B cell (primary cell): ENCODE data around the gene LONRF2.

Source experiments
- EZH2 ChIP-seq: IDR thresholded peaks from 2 replicates; pipeline ENCODE4 v1.6.1; 2012; ENCODE audit warnings: borderline replicate concordance, low read depth, mild to moderate bottlenecking, moderate library complexity, low read length; ENCODE audit not compliant: insufficient read depth, poor library complexity, severe bottlenecking
- TF ChIP-seq, protein P1 (sequence below): fragments of 200-600 bp; IDR thresholded peaks from one replicate; pipeline ENCODE4 v1.8.0; 2022; ENCODE audit warnings: antibody characterized with exemption, mild to moderate bottlenecking

GRCh38 chr2:100234141-100234540 is 88.2 kb downstream of the LONRF2 start:
- TF ChIP-seq, protein P1, sequence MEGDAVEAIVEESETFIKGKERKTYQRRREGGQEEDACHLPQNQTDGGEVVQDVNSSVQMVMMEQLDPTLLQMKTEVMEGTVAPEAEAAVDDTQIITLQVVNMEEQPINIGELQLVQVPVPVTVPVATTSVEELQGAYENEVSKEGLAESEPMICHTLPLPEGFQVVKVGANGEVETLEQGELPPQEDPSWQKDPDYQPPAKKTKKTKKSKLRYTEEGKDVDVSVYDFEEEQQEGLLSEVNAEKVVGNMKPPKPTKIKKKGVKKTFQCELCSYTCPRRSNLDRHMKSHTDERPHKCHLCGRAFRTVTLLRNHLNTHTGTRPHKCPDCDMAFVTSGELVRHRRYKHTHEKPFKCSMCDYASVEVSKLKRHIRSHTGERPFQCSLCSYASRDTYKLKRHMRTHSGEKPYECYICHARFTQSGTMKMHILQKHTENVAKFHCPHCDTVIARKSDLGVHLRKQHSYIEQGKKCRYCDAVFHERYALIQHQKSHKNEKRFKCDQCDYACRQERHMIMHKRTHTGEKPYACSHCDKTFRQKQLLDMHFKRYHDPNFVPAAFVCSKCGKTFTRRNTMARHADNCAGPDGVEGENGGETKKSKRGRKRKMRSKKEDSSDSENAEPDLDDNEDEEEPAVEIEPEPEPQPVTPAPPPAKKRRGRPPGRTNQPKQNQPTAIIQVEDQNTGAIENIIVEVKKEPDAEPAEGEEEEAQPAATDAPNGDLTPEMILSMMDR = no peak
- TF ChIP-seq EZH2 = no peak
